Esophagus squamous epithelium (tissue), 5 donors: ENCODE measurements around the gene NOL6. TPM values are rescaled to one million over a fixed set of nuclear protein-coding genes. Genes with fewer than 3 reads are reported as not detected.
"Not testable (repeated sequence)": the region's sequence is repeated elsewhere in the genome, so short reads cannot be mapped to it uniquely, and the experiment has no call there.

Experiments
- DNase-seq: peaks from one replicate; lab custom pipeline; 2025; lab: John Stamatoyannopoulos, UW
- H3K27ac ChIP-seq, 4 donors: fragments of 200-600 bp; sonication (generic); one replicate each; pipeline ENCODE4 v1.5.1; 2016 to 2019; ENCODE audit warnings: mild to moderate bottlenecking in 1 of 4
- H3K27me3 ChIP-seq, 4 donors: fragments of 200-600 bp; sonication (generic); 1 replicate in 3 of 4; 2 replicates in 1 of 4; pipeline versions ENCODE4 v1.5.1 to v1.6.0; 2017 to 2021; ENCODE audit warnings: antibody characterized with exemption in 1 of 4
- H3K36me3 ChIP-seq, 3 donors: fragments of 200-600 bp; sonication (generic); one replicate each; pipeline ENCODE4 v1.5.1; 2016 to 2019
- H3K4me1 ChIP-seq, 3 donors: fragments of 200-600 bp; sonication (generic); one replicate each; pipeline ENCODE4 v1.5.1; 2017 to 2019
- H3K4me3 ChIP-seq, 4 donors: fragments of 200-600 bp; sonication (generic); 1 replicate in 3 of 4; 2 replicates in 1 of 4; pipeline ENCODE4 v1.5.1; 2016 to 2019; ENCODE audit warnings: mild to moderate bottlenecking in 2 of 4, moderate library complexity in 1 of 4
- H3K9me3 ChIP-seq, 3 donors: fragments of 200-600 bp; sonication (generic); one replicate each; pipeline ENCODE4 v1.5.1; 2016 to 2019
- CTCF ChIP-seq, 6 experiments: fragments of 450-650 bp in 4 of 6; fragments of 200-600 bp in 2 of 6; sonication (generic) in 2 of 6; IDR thresholded peaks; one replicate each; pipeline ENCODE4 v1.5.1; 2016 to 2019; ENCODE audit warnings: antibody characterized with exemption in 6 of 6, mild to moderate bottlenecking in 4 of 6, moderate library complexity in 4 of 6
- POLR2A ChIP-seq, 4 donors: fragments of 450-650 bp; IDR thresholded peaks; one replicate each; pipeline ENCODE4 v1.6.1; 2017; ENCODE audit warnings: antibody characterized with exemption in 4 of 4, mild to moderate bottlenecking in 4 of 4, moderate library complexity in 3 of 4
- WGBS, 2 donors: methylation state at CpG; one replicate each; pipeline ENCODE4 v1.1.5; 2018; 5-methylcytosine and 5-hydroxymethylcytosine counted together
- intact Hi-C: fragments of 100-400 bp; cut with DNase I; formaldehyde crosslinking; loops from one replicate; pipeline ENCODE4 v1.15.0; 2022
- total RNA-seq, 4 donors: library from RNA; depleted of rRNA; stranded (reverse); fragments of >200 nt; gene quantifications; one replicate each; pipeline ENCODE4 v1.1.0, GENCODE V29; 2016
- donor health status: DM: yes; HTN: yes; CAD: no.

NOL6 gene
- total RNA-seq, 4 donors from 2014 or later: 23.6 to 43.7 (median 38.3) TPM

GRCh38 chr9:33430942-33431341 lies 42.8 kb downstream of the NOL6 start:
- Histone ChIP-seq H3K27ac (peak overlapping the region; percentile 53 to 86 (median 81)), H3K27me3 (no peaks in the 10 kb centered on the region), H3K36me3 (no peaks in the 10 kb centered on the region), H3K4me3 (no peak overlapping the region), H3K4me1 (peaks cover 0 to 55% (median 15%) of the 10 kb centered on the region in 3 donors), H3K9me3 (no peaks in the 10 kb centered on the region)
- DNase-seq: no peak
- TF ChIP-seq POLR2A (IDR thresholded peaks at IDR 0.05) (peak in 1 of 4 donors; percentile 19), CTCF (IDR thresholded peaks at IDR 0.05) (no peak)
- intact Hi-C loops: no loop called here
- 11 to 22% methylated on average over 1 of the region's 1 CpG for WGBS, 2 donors

- H3K27me3 ChIP-seq: no peaks in the 10 kb centered on the region
- 69 to 86% methylated on average over 3 of the region's 3 CpGs for WGBS, 2 donors
Measured at GRCh38 chr9:33429256-33429985, 44.3 kb downstream of the NOL6 start.

GRCh38 chr9:33426843-33427293 lies 46.9 kb downstream of the NOL6 start:
- DNase-seq: no peak

More at GRCh38 chr9:33429256-33429985, 44.3 kb downstream of the NOL6 start:
- intact Hi-C loops: no loop called here
- Histone ChIP-seq H3K27ac (peak overlapping the region in 2 of 4 donors; percentile 85 to 86), H3K4me1 (peaks cover 0 to 48% (median 15%) of the 10 kb centered on the region in 3 donors), H3K4me3 (no peak overlapping the region), H3K36me3 (no peaks in the 10 kb centered on the region), H3K9me3 (no peaks in the 10 kb centered on the region)
- no peak for DNase-seq
- TF ChIP-seq CTCF (IDR thresholded peaks at IDR 0.05) (no peak), POLR2A (IDR thresholded peaks at IDR 0.05) (no peak)

GRCh38 chr9:33425128-33425533 lies 48.6 kb downstream of the NOL6 start:
- peak overlapping the region; percentile 34 to 76 (median 58) for H3K27ac ChIP-seq
- no peaks in the 10 kb centered on the region for H3K27me3 ChIP-seq
- no peak overlapping the region for H3K4me3 ChIP-seq
- no peak for DNase-seq
- no peak for TF ChIP-seq POLR2A (IDR thresholded peaks at IDR 0.05)
- no peak for TF ChIP-seq CTCF (IDR thresholded peaks at IDR 0.05)
- intact Hi-C loops: no loop called here
- no peaks in the 10 kb centered on the region for H3K36me3 ChIP-seq
- no peaks in the 10 kb centered on the region for H3K9me3 ChIP-seq
- 21 to 46% methylated on average over 4 of the region's 4 CpGs for WGBS, 2 donors
- peaks cover 0 to 40% (median 0%) of the 10 kb centered on the region in 3 donors for H3K4me1 ChIP-seq

More at GRCh38 chr9:33426843-33427293, 46.9 kb downstream of the NOL6 start:
- WGBS, 2 donors: 49 to 57% methylated on average over 7 of the region's 7 CpGs
- TF ChIP-seq CTCF (IDR thresholded peaks at IDR 0.05) (no peak), POLR2A (IDR thresholded peaks at IDR 0.05) (no peak)
- Histone ChIP-seq H3K9me3 (no peaks in the 10 kb centered on the region), H3K4me1 (peaks cover 0 to 46% (median 11%) of the 10 kb centered on the region in 3 donors), H3K27me3 (no peaks in the 10 kb centered on the region), H3K4me3 (no peak overlapping the region), H3K27ac (peak overlapping the region in 1 of 4 donors; percentile 9), H3K36me3 (no peaks in the 10 kb centered on the region)
- intact Hi-C loops: no loop called here

GRCh38 chr9:33424492-33424891 lies 49.2 kb downstream of the NOL6 start:
- H3K9me3 ChIP-seq, H3K27me3 ChIP-seq, H3K36me3 ChIP-seq, DNase-seq, intact Hi-C loops, H3K4me3 ChIP-seq: not testable (repeated sequence)
- peak overlapping the region in 2 of 4 donors; percentile 50 to 76 for H3K27ac ChIP-seq
- peaks cover 0 to 39% (median 0%) of the 10 kb centered on the region in 3 donors for H3K4me1 ChIP-seq
- 87 to 92% methylated on average over 2 to 6 of the region's 6 CpGs for WGBS, 2 donors

GRCh38 chr9:33424043-33424442 lies 49.7 kb downstream of the NOL6 start:
- intact Hi-C loops, H3K27ac ChIP-seq, H3K4me3 ChIP-seq, DNase-seq, H3K36me3 ChIP-seq, H3K9me3 ChIP-seq, H3K27me3 ChIP-seq: not testable (repeated sequence)
- no CpG with 5 or more reads among the region's 7 CpGs for WGBS, 2 donors
- peaks cover 0 to 44% (median 0%) of the 10 kb centered on the region in 3 donors for H3K4me1 ChIP-seq
